Urothelium cell line (cell line): Measurements from ENCODE around the gene TMEM179.
"Not testable (repeated sequence)": the region's sequence is repeated elsewhere in the genome, so short reads cannot be mapped to it uniquely, and the experiment has no call there.

Source experiments
- DNase-seq: peaks from one replicate; pipeline ENCODE4 v3.0.0; 2011; ENCODE audit warnings: low spot score, mixed read lengths
- FAIRE-seq: peaks from 2 replicates; lab custom pipeline; 2011; peaks lifted over from hg19 to GRCh38; lab: Jason Lieb, UNC

TMEM179 gene

GRCh38 chr14:104638190-104638589 lies 33.6 kb upstream of the TMEM179 start:
- no peak for DNase-seq
- FAIRE-seq: no peak

- no peak for DNase-seq
- no peak for FAIRE-seq
These were observed 33.0 kb upstream of the TMEM179 start for GRCh38 chr14:104637546-104638003.

DNA sequence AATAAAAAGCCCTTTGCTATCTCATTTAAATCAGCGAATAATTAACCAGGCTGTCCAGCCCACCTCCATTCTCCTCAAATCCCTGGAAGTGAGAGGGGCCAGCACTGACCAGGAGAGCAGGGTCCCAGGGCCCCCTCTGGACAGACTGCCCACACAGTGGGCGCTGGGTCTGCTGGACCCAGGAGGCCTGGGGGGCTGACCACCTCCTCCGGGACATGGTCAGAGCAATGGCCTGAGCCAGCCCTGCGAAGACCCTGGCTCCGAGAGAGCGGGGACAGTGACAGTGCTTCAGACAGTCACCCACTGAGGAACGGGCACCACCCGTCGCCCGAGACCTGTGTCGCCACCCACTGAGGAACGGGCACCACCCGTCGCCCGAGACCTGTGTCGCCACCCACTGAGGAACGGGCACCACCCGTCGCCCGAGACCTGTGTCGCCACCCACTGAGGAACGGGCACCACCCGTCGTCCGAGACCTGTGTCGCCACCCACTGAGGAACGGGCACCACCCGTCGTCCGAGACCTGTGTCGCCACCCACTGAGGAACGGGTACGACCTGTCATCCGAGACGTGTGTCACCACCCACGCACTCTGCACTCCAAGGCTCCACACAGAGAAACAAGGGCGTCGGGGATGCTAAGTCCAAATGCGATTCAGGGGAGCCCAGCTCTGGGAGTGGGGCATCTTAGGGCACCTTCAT lies 32.4 kb upstream of the TMEM179 start:
- not testable (repeated sequence) for DNase-seq, FAIRE-seq

DNA sequence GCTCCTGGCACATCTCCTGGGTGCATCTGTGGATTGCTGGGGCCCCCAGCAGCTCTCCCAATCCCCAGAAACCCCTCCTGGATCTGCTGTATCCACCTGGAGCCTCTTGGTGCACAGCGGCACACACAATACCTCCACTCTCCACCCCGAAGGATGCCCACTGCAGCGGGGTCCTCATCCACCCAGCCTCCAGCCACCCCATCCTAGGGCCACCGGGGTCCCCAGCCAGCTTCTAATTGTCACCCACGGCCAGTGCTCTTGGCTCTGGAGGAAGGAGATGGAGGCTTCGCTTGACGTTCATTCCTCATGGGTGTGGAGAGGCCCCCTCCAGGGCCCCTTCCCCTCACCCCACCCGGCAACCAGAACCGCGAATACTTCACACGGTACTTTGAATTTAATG lies 31.6 kb upstream of the TMEM179 start:
- FAIRE-seq (no peak), DNase-seq (no peak)

GRCh38 chr14:104635717-104636116 lies 31.1 kb upstream of the TMEM179 start:
- FAIRE-seq: no peak
- DNase-seq: no peak

- DNase-seq (no peak), FAIRE-seq (no peak)
These were observed 30.5 kb upstream of the TMEM179 start for GRCh38 chr14:104634886-104635570.

DNA sequence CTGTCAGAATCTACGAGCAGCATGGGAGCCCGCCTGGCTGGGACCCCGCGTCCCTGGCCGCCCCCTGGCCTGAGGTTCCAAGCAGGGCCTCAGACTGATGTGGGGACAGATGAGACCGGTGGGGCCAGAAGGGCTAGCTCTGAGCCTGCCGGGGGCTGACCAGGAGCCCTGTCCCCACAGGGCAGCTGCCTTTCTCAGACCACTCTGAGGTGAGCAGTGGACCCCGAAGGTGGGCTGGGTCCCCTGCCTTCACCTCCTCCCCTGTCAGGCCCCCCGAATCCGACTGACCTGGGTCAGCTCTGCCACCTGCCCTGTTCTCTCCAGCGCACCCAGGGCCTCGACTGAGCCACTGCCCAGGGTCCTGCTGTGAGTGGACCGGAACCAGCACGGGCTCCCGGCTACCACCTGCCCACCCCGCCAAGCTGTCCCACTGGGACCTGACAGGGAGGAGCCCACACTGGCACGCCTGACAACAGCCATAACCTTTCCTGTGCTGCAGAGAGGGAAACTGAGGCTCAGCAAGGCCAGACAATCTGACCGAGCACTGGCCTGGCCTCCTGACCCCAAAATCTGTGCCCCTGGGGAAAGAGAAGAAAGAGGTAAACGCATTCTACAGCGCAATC lies 29.7 kb upstream of the TMEM179 start:
- FAIRE-seq (no peak), DNase-seq (no peak)

DNA sequence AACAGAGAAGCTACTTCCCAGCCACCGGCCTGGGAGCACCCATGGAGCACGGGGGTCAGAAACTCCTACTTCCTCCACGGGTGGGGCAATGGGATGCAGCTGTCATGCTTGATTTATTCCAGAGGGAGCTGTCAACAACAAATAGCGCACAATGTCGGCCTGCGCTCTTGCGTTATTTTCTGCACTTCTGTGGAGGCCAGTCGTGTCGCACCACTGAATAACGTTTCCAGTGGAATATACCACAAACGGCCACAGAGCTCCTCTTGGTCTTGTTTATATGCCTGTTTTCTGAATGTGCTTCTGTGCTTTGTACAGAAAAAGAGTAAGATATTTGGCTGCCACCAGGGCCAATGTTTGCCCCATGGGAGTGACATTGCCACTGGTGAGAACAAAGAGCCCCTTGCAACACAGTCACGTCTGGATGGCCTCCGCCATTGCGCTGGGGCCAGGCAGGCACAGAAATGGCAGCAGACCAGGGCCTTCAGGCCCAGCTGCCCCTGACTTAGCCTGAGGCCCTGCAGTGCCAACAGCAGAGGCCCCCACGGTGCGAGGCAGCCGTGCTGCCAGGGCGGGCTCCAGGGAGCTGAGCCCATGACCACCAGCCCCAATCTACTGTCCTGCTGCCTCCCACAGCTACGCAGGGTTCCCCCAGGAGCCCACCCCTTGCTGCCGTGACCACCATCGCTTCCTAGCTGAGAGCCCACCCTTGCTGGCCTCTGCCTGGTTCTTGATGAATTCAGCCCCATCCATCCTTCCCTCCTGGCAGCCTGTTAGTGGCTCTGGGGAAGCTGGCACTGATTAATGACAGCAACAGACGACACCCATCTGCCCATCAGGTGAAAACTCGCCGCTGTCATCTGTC lies 28.9 kb upstream of the TMEM179 start:
- no peak for FAIRE-seq
- DNase-seq: no peak

DNA sequence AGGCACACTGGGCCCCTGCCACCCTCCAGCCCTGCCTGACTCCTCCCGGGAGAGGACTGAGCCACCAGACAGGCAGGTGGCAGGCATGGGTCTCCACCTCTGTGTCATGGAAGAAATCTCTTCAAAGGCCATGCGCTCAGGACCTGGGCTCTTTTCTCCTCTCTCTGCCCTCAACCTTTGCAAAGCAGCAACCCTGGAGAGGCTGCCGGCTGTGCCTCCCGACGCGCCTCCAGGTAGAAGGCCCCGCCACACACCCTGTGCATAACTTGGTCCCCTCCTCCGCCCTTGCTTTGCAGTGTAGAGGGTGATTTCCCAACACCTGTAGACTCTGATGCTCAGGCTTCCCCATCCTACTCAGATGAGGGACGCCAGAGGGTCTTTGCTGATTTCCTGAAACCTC lies 28.2 kb upstream of the TMEM179 start:
- DNase-seq (no peak), FAIRE-seq (no peak)

DNA sequence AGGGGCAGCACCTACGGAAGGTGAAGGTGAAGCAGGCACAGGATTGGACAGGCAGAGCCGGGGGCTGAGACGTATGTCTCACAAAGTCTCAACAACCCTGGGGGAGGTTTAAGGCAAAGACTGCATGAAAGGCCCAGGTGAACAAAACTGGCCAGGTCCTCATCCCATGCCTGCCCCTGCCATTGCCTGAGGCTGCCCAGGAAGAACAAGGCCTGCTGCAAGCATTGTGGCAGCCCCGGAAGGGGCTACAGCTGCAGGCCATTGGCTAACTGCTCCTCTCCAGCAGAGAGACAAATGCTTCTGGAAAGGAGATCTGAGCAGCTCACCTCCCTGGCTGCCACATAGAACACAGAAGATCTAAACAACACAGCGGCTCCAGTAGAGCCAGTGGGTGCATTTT lies 20.4 kb upstream of the TMEM179 start:
- no peak for FAIRE-seq
- DNase-seq: no peak

DNA sequence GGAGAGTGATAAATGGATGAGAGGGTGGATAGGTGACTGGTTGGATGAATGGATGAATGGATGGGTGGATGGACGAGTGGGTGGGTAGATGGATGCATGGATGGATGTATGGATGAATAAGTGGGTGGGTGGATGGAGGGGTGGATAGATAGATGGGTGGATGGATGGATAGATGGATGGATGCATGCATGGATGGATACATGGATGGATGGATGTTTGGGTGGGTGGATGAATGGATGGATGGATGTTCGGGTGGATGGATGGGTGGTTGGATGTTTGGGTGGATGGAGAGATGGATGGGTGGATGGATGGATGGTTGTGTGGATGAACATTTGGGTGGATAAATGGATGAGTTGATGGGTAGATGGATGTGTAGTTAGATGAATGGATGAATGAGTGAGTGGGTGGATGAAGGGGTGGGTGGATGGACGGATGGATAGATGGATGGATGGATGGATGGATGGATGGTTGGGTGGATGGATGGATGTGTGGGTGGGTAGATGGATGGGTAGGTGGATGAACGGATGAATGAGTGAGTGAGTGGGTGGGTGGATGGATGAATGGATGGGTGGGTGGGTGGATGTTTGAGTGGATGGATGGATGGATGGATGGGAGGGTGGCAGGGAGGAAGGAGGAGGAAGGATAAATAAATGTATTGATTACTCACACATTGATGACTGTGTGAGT lies 9.7 kb upstream of the TMEM179 start:
- no peak for DNase-seq

DNA sequence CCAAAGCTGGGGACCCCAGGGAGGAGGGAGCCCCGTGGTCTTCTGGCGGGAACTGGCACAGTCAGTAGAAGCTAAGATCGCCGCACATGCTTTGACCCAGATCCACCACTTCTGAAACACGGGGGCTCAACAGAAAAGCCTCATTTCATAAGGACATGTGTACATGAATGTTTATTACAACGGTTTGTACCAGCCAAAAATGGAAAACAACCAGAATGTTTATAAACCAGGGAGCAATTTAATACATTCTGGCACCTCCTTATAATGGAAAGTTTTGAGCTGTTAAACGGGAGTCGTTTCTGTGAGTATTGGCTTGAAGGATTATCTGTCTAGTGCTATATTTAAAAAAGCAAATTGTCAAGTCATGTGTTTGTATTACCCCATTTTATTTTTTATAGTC lies 7.3 kb upstream of the TMEM179 start:
- no peak for DNase-seq
- no peak for FAIRE-seq

More for the DNA sequence above, 9.7 kb upstream of the TMEM179 start:
- FAIRE-seq: no peak

- FAIRE-seq (no peak), DNase-seq (no peak)
These were observed 6.3 kb upstream of the TMEM179 start for GRCh38 chr14:104610749-104611310.

DNA sequence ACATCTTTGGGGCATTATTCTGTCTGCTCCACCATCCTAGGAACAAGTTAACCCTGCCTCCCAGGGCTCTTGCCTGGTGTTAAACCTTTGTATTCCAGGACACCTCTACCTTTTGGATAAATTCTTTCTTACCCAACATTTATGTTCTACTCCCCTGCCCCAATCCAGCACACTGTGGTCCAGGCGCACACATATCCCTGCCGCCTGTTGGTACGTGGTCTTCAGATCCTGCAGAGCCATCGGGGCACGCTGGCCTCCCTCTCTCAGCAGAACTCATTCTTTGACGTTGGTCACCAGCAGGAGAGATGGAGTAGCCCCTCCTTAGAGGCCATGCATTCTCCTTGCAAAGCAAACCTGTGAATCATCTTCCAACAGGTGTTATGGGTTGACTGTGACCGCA lies 5.1 kb upstream of the TMEM179 start:
- FAIRE-seq (no peak), DNase-seq (no peak)

GRCh38 chr14:104603711-104604401 lies 716 bp downstream of the TMEM179 start:
- FAIRE-seq: no peak

GRCh38 chr14:104602933-104603325 lies 1.6 kb downstream of the TMEM179 start:
- no peak for FAIRE-seq
- no peak for DNase-seq

More at GRCh38 chr14:104603711-104604401, 716 bp downstream of the TMEM179 start:
- no peak for DNase-seq

DNA sequence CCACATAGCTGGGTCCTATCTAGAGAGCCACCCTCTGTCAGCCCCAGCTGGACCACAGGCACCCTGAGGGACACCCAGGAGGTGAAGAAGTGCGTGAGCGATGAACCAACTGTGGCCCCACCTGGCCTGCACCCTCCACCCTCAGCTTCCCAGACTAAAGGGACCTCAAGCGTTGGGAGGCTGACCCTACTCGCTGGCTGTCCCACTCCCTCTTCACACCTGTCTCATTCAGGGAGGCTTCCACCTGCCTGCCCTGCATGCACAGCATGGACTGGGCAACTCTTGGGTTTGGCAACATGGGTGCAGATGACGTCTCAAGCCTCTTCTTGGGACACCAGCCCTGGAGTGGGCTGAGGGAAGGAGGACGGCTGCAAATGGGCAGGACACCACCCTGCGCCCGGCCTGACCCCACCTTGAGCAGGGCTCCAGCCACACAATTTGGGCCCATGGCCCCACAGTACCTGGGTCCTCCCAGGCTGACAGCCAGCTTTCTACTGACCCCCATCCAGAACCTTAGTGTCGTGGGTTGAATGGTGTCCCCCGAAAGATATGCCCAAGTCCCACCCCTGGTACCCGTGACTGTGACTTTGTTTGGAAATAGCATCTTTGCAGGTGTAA lies 2.1 kb downstream of the TMEM179 start:
- FAIRE-seq: no peak

DNA sequence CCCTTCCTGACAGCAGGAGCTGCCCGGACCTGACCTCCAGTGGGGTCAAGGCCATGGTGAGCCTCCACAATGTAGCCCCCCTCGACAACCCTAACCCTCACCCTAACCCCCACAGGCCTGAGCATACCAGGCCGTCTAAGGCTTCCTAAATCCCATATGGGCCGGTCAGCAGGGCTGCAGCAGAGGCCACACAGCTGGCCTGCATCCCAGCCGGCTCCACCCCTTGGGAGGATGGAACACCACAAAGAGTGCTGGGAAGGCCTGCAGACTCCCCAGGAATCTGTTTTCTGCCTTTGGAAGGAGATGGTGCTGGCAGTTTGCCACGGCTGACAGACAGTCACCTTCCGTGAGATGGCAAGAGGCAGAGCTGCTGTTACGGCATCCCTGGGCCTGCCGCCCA lies 2.8 kb downstream of the TMEM179 start:
- no peak for DNase-seq

More for the DNA sequence above, 2.1 kb downstream of the TMEM179 start:
- DNase-seq: no peak

GRCh38 chr14:104600805-104601204 lies 3.8 kb downstream of the TMEM179 start:
- DNase-seq (no peak), FAIRE-seq (no peak)

More for the DNA sequence above, 2.8 kb downstream of the TMEM179 start:
- FAIRE-seq: no peak
